HepG2 (cell line): ENCODE measurements around the gene CDH23.

Experiments used
- ATF4 ChIP-seq, 2 experiments: fragments of 450-650 bp in 1 of 2; sonication (generic) in 1 of 2; formaldehyde crosslinking; IDR thresholded peaks; 2 replicates each; pipeline versions ENCODE4 v1.5.0 to v1.8.0; 2020 to 2022; ENCODE audit warnings: mild to moderate bottlenecking in 1 of 2, missing genetic modification reagents in 1 of 2
- CBFB ChIP-seq: sonication (generic); formaldehyde crosslinking; IDR thresholded peaks from 2 replicates; pipeline ENCODE4 v1.4.0; 2020; ENCODE audit warnings: missing genetic modification reagents
- CTCF ChIP-seq: sonication (generic); formaldehyde crosslinking; IDR thresholded peaks from 2 replicates; pipeline ENCODE4 v1.5.0; 2020; ENCODE audit warnings: mild to moderate bottlenecking, missing genetic modification reagents, moderate library complexity
- IKZF1 ChIP-seq: fragments of 450-650 bp; IDR thresholded peaks from 2 replicates; pipeline ENCODE4 v1.7.1; 2016
- RFX5 ChIP-seq: IDR thresholded peaks from 2 replicates; pipeline ENCODE4 v1.6.1; 2011; ENCODE audit warnings: low read depth, low read length, improper control_type of control experiment
- TCF7 ChIP-seq: sonication (generic); IDR thresholded peaks from 2 replicates; pipeline ENCODE4 v1.6.1; 2016; ENCODE audit warnings: antibody characterized with exemption, low read depth
- USF2 ChIP-seq, 2 experiments: sonication (generic) in 1 of 2; formaldehyde crosslinking in 1 of 2; IDR thresholded peaks; 2 replicates each; pipeline versions ENCODE4 v1.5.1 to v1.6.1; 2011 to 2020; ENCODE audit warnings: borderline replicate concordance in 1 of 2, low read depth in 1 of 2, low read length in 1 of 2, mild to moderate bottlenecking in 1 of 2, missing genetic modification reagents in 1 of 2, moderate library complexity in 1 of 2
- ZNF343 ChIP-seq: sonication (generic); formaldehyde crosslinking; IDR thresholded peaks from 2 replicates; pipeline ENCODE4 v1.4.0; 2020; ENCODE audit warnings: mild to moderate bottlenecking, missing genetic modification reagents
- TF ChIP-seq, protein P1 (sequence below): sonication (generic); formaldehyde crosslinking; conservative IDR thresholded peaks from 2 replicates; pipeline ENCODE4 v1.8.0; 2022; ENCODE audit warnings: low read depth, missing genetic modification reagents
- TF ChIP-seq, protein P2 (sequence below): sonication (generic); formaldehyde crosslinking; IDR thresholded peaks from 2 replicates; pipeline ENCODE4 v1.8.0; 2022; ENCODE audit warnings: mild to moderate bottlenecking, missing genetic modification reagents
- TF ChIP-seq, protein P3 (sequence below): IDR thresholded peaks from 2 replicates; pipeline ENCODE4 v1.6.1; 2016; ENCODE audit warnings: low read depth, borderline replicate concordance

DNA sequence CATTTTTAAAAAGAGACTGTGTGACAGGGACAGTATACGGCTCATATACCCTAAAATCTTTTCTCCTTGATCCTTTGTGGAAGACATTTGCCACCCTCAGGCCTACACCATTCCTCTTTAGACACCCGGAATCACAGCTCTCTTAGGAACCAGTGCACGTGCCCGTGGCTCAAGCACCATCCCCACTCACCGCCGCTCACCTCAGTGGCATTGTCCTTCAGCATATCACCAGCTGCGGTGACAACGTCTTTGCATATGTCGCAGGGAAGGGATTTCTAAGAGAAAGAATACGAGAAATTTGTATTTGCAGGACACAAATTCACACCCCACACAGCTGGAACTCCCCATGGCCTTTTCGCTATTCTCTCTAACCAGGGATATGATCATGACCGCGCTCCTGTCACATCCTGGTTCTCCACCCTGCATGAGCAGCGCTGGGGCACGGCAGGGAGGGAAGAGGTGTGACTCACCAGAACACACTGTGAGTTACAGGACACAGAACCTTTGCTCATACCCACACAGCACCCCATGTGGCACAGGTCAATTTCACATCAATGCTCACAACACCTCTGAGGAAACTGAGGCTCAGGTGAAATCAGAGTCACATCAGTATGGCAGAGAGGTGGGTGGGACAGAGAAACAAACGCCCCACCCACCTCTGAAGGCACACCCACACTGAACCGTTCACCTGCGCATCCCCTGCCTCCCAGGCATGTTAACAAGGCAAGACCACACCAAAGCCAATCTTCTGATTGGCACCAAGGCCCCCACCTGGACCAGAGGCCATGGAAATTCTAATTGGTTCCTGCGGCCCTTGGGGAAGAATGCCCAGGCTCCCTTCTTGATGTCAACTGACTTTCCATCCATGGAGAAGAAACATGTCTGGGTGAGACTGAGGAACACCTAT is 435.2 kb downstream of the CDH23 start:
- no peak for TF ChIP-seq CTCF (CRISPR knock-in tag)
- TF ChIP-seq, protein P1, sequence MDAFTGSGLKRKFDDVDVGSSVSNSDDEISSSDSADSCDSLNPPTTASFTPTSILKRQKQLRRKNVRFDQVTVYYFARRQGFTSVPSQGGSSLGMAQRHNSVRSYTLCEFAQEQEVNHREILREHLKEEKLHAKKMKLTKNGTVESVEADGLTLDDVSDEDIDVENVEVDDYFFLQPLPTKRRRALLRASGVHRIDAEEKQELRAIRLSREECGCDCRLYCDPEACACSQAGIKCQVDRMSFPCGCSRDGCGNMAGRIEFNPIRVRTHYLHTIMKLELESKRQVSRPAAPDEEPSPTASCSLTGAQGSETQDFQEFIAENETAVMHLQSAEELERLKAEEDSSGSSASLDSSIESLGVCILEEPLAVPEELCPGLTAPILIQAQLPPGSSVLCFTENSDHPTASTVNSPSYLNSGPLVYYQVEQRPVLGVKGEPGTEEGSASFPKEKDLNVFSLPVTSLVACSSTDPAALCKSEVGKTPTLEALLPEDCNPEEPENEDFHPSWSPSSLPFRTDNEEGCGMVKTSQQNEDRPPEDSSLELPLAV (CRISPR knock-in tag), result no peak
- TF ChIP-seq RFX5, result no peak
- TF ChIP-seq IKZF1, result no peak
- no peak for TF ChIP-seq TCF7
- no peak for TF ChIP-seq CBFB (CRISPR knock-in tag)
- TF ChIP-seq, protein P2, sequence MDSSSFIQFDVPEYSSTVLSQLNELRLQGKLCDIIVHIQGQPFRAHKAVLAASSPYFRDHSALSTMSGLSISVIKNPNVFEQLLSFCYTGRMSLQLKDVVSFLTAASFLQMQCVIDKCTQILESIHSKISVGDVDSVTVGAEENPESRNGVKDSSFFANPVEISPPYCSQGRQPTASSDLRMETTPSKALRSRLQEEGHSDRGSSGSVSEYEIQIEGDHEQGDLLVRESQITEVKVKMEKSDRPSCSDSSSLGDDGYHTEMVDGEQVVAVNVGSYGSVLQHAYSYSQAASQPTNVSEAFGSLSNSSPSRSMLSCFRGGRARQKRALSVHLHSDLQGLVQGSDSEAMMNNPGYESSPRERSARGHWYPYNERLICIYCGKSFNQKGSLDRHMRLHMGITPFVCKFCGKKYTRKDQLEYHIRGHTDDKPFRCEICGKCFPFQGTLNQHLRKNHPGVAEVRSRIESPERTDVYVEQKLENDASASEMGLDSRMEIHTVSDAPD (CRISPR knock-in tag), result no peak
- no peak for TF ChIP-seq USF2 (IDR thresholded peaks at IDR 0.05; ENCODE audit: low read depth, low read length)
- no peak for TF ChIP-seq USF2 (CRISPR knock-in tag; IDR thresholded peaks at IDR 0.05; ENCODE audit: borderline replicate concordance)
- TF ChIP-seq, protein P3, sequence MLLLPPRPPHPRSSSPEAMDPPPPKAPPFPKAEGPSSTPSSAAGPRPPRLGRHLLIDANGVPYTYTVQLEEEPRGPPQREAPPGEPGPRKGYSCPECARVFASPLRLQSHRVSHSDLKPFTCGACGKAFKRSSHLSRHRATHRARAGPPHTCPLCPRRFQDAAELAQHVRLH, result no peak
- TF ChIP-seq ZNF343 (CRISPR knock-in tag), result no peak
- no peak for TF ChIP-seq ATF4 (CRISPR knock-in tag; IDR thresholded peaks at IDR 0.05)
